Fibroblast of the aortic adventitia (primary cell): ENCODE results near the gene MAPKBP1. TPM values are rescaled to one million over a fixed set of nuclear protein-coding genes. Genes with fewer than 3 reads are reported as not detected.

Experiments used
- DNase-seq: peaks from one replicate; pipeline ENCODE4 v3.0.0-alpha.2; 2010; ENCODE audit warnings: low read depth
- H3K4me3 ChIP-seq: 2 replicates; pipeline ENCODE4 v1.5.1; 2011; ENCODE audit warnings: low read depth, mild to moderate bottlenecking, control low read depth, low read length, moderate library complexity
- total RNA-seq: library from RNA; depleted of rRNA; stranded (reverse); fragments of >200 nt; gene quantifications from 2 replicates; pipeline ENCODE4 v1.2.3, GENCODE V29; 2012; ENCODE audit warnings: low replicate concordance
- TF ChIP-seq, protein P1 (sequence below): IDR thresholded peaks from 2 replicates; pipeline ENCODE4 v1.5.1; 2011; ENCODE audit warnings: mild to moderate bottlenecking, low read length, control low read depth, inconsistent platforms; ENCODE audit not compliant: insufficient read depth

The MAPKBP1 gene
- total RNA-seq, 1 donor, result 20.8 TPM

DNA sequence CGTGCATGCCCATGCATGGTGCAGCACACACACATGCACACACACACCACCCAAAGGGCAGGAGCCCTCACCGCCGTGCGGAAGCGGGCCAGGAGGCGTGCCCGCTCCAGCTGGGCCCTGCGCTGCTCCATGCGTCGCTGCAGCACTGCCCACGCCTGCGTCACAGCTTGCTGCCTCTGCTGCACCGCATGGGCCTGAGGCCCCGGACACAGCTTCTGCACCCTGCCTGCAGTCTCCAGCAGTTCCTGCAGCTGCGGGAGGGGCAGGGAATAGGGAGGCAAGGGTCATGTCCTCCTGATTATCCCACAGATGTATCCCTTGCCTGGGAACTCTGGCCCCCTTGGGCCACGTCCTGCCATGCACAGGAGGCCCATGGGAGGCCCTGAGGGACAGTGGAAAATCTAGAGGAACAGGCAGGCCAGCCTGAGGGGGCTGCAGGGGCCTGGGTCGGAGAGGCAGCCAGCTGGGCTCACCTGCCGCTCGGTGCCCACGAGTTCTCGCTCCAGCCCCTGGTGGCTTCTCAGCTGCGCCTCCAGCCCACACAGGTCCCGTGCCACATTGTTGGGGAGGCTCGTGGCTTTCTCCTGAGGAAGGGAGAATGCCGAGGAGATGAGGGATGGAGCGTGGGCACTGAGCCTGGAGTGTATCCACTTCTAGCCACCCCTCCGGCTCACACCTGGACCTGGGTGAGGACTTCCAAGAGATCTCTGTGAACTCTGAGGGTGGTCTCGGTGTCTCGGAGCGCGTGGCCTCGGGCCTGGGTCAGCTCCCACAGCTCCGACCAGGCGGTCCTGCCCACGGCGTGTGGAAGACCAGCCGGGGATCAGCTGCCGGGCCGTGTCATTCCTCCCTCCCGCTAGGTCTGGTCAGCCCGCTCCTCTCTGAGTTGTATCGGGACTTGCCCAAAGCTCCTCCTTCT lies 95.7 kb downstream of the MAPKBP1 start:
- H3K4me3 ChIP-seq, result no peak overlapping the region
- TF ChIP-seq, protein P1, sequence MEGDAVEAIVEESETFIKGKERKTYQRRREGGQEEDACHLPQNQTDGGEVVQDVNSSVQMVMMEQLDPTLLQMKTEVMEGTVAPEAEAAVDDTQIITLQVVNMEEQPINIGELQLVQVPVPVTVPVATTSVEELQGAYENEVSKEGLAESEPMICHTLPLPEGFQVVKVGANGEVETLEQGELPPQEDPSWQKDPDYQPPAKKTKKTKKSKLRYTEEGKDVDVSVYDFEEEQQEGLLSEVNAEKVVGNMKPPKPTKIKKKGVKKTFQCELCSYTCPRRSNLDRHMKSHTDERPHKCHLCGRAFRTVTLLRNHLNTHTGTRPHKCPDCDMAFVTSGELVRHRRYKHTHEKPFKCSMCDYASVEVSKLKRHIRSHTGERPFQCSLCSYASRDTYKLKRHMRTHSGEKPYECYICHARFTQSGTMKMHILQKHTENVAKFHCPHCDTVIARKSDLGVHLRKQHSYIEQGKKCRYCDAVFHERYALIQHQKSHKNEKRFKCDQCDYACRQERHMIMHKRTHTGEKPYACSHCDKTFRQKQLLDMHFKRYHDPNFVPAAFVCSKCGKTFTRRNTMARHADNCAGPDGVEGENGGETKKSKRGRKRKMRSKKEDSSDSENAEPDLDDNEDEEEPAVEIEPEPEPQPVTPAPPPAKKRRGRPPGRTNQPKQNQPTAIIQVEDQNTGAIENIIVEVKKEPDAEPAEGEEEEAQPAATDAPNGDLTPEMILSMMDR, result no peak
- DNase-seq, result no peak

DNA sequence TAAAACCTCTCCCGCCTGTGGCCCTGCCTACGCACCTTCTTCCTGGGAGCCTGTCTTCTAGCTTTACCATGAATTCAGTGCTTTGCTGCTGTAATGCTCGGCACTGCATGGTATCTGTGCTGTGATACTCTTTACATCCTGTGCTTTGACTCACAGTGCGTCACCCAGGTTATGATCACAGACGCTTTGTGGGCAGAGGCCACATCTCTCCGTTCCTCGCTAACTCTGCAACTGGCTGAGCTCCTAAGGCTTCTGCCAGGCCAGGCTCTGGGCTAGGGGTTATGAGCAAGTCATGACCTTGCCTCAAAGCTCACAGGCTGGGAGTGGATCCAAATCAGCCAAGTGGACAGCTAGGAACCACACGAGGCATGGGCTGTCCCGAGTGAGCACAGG lies 96.4 kb downstream of the MAPKBP1 start:
- TF ChIP-seq, protein P1, result no peak
- peak; percentile 34 for DNase-seq
- no peak overlapping the region for H3K4me3 ChIP-seq

DNA sequence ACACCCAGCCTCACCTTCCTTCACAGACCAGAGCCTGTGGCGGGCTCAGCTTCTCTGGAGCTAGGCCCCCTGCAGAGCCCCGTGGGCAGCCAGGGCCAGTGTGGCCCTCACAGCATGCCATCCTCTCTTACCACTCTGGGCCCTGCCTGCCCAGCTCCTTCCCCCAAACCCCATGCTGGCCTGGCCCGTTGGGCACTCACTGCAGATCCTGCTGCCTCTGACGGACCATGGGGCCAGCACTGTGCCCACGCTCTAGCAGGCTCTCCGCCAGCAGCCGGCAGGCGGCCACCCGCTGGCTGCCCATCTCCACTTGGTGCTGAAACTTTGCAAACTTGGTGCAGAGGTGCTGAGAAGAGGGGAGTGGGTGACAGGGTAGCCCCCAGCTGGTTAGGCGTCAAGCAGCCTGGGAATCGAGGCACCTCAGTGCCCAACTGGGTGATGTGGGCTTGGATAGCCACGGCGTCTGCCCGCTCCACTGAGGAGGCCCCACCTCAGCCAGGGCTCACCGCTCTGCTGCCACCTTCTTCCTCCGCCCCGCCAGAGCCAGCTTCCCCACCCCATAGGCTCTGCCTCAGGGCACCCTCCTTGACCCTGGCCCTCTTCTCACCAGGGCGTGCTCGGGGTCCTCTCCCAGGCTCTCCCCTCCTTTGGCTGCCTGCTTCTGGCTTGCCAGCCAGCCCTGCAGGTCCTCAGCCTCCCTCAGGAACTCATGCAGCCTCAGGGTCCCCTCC lies 97.1 kb downstream of the MAPKBP1 start:
- TF ChIP-seq, protein P1, result no peak
- DNase-seq, result no peak
- no peak overlapping the region for H3K4me3 ChIP-seq

DNA sequence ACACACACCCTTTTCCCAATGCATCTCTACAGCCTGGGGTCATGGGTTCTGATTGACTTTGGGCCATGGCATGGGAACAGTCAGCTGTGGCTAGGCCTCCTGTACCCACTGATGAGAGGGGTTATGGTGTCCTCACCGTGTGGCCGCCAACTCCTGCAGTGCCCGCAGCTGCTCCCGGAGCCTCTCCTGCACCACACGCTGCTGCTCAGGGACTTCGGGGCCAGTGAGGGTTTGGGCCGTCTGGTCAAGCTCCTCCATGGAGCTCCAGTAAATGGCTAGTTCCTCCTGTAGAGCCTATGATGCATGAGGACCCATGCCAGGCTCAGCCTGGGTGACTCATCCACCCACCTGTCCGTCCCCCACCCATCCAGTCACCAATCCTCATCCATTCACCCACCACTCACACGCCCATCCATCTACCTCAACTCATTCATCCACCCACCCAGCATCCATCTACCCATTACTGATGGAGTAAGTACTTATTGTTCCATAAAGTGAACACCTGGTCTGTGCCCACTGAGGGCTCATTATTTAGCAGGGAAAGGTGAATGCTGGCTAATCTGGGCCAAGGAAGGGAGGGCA lies 98.0 kb downstream of the MAPKBP1 start:
- TF ChIP-seq, protein P1, result no peak
- no peak overlapping the region for H3K4me3 ChIP-seq
- DNase-seq, result no peak

DNA sequence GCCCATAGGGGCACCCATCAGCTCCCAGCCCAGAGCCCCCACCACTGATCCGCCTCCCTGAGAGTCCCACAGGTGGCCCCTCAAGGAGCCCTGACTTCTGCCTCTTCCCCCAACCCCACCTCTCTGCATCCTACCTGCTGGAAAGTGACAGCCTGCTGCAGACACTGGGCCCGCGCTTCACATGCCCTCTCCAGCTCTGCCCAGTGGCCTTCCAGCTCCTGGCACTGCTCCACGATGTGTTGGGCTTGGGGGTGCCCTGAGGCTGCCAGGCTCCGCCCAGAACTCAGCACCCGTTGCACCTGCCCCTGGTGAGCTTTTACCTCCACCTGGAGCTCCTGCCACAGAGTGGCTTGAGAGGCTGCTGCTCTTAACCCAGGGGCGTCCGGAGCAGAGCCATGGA lies 99.4 kb downstream of the MAPKBP1 start:
- no peak overlapping the region for H3K4me3 ChIP-seq
- DNase-seq, result no peak
- TF ChIP-seq, protein P1, result no peak

DNA sequence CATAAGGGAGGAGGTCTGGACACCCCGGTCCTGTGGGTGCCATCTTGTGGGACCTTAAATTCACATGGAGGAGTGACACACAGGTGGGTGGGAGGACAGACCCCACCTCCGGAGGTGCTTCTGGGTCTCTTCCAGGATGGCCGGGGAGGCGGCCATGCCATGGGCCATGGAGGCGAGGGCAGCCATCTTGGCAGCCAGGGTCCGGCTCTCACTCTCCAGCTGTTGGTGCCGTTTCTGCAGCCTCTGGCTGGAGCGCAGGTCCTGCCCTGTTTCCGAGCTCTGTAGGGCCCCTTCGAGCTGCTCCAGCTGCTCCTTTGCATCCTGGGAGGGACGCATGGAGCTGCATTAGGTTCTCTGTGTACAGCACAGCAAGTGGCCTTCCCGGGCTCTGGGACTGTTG lies 100.5 kb downstream of the MAPKBP1 start:
- no peak overlapping the region for H3K4me3 ChIP-seq
- no peak for DNase-seq
- TF ChIP-seq, protein P1, result no peak
